Small intestine (tissue), 7 donors: ENCODE results near the gene EFR3B. TPM values are rescaled to one million over a fixed set of nuclear protein-coding genes. Genes with fewer than 3 reads are reported as not detected.
"Not testable (repeated sequence)": the region's sequence is repeated elsewhere in the genome, so short reads cannot be mapped to it uniquely, and the experiment has no call there.

Experiments
- DNase-seq, 2 donors: peaks; one replicate each; pipeline versions ENCODE4 v3.0.0 to v3.0.0-alpha.2; 2013
- FAIRE-seq: peaks from 2 replicates; lab custom pipeline; 2012; peaks lifted over from hg19 to GRCh38; lab: Jason Lieb, UNC
- H3K27ac ChIP-seq, 3 donors: one replicate each; pipeline ENCODE4 v1.5.1; 2013; ENCODE audit warnings: low read length in 2 of 3, mild to moderate bottlenecking in 2 of 3, control low read depth in 1 of 3, inconsistent platforms in 1 of 3, low read depth in 1 of 3, moderate library complexity in 1 of 3
- H3K27me3 ChIP-seq, 3 donors: one replicate each; pipeline ENCODE4 v1.6.1; 2013; ENCODE audit warnings: low read length in 3 of 3, inconsistent platforms in 1 of 3; ENCODE audit not compliant: control insufficient read depth in 3 of 3, insufficient read depth in 3 of 3
- H3K36me3 ChIP-seq, 3 donors: one replicate each; pipeline ENCODE4 v1.6.1; 2013; ENCODE audit warnings: low read length in 3 of 3, inconsistent platforms in 1 of 3, low read depth in 1 of 3, mild to moderate bottlenecking in 1 of 3, moderate library complexity in 1 of 3; ENCODE audit not compliant: control insufficient read depth in 3 of 3, insufficient read depth in 2 of 3
- H3K4me1 ChIP-seq, 3 donors: one replicate each; pipeline ENCODE4 v1.6.1; 2013; ENCODE audit warnings: low read length in 2 of 3, inconsistent platforms in 1 of 3, low read depth in 1 of 3, mild to moderate bottlenecking in 1 of 3, moderate library complexity in 1 of 3; ENCODE audit not compliant: control insufficient read depth in 3 of 3, insufficient read depth in 2 of 3
- H3K4me3 ChIP-seq, 3 donors: one replicate each; pipeline ENCODE4 v1.5.1; 2013; ENCODE audit warnings: low read length in 3 of 3, control low read depth in 1 of 3, inconsistent platforms in 1 of 3, low read depth in 1 of 3, mild to moderate bottlenecking in 1 of 3, moderate library complexity in 1 of 3
- H3K9me3 ChIP-seq, 2 donors: one replicate each; pipeline ENCODE4 v1.6.1; 2013; ENCODE audit warnings: low read depth in 1 of 2, low read length in 1 of 2; ENCODE audit not compliant: control insufficient read depth in 2 of 2, insufficient read depth in 1 of 2
- WGBS, 3 donors: extraction: QIAGEN DNeasy Blood & Tissue Kit; methylation state at CpG; one replicate each; pipeline ENCODE4 v1.1.7; 2013; 5-methylcytosine and 5-hydroxymethylcytosine counted together
- polyA plus RNA-seq, 4 donors: library from polyadenylated mRNA; stranded (reverse) in 3 of 4; unstranded in 1 of 4; fragments of 200-250 nt in 3 of 4; fragments of 120-200 nt in 1 of 4; gene quantifications; one replicate each; pipeline versions ENCODE4 v1.2.1 to v1.2.3, GENCODE V29; 2013
- donor health status: healthy with polysubstance abuse.
- donor health status: control.
- donor health status: control.
- donor health status: Bipolar disorder and iron deficiency.
- donor health status: healthy.

Gene EFR3B
- polyA plus RNA-seq, 4 donors, result 0.88 to 3.0 TPM; not detected in 2

GRCh38 chr2:25127071-25127470 lies 85.2 kb downstream of the EFR3B start:
- 86 to 95% (median 92%) methylated on average over 2 to 3 of the region's 3 CpGs for WGBS, 3 donors
- H3K36me3 ChIP-seq, H3K4me1 ChIP-seq, H3K27ac ChIP-seq, H3K27me3 ChIP-seq, DNase-seq, FAIRE-seq, H3K9me3 ChIP-seq, H3K4me3 ChIP-seq: not testable (repeated sequence)

- H3K4me1 ChIP-seq, result peaks cover 0 to 11% (median 0%) of the 10 kb centered on the region in 3 donors
- no peak for FAIRE-seq
Measured at GRCh38 chr2:25127646-25128045, 85.8 kb downstream of the EFR3B start.

GRCh38 chr2:25129901-25130520 lies 88.1 kb downstream of the EFR3B start:
- Histone ChIP-seq H3K36me3 (peaks cover 0 to 7% (median 0%) of the 10 kb centered on the region in 3 donors), H3K9me3 (no peaks in the 10 kb centered on the region), H3K4me1 (peaks cover 0 to 20% (median 0%) of the 10 kb centered on the region in 3 donors), H3K27ac (no peak overlapping the region), H3K4me3 (no peak overlapping the region), H3K27me3 (peaks cover 0 to 5% (median 0%) of the 10 kb centered on the region in 3 donors)
- WGBS, 3 donors, result 81 to 89% (median 81%) methylated on average over 15 of the region's 15 CpGs
- no peak for FAIRE-seq
- peak in 1 of 2 donors; percentile 7 for DNase-seq

More at GRCh38 chr2:25127646-25128045, 85.8 kb downstream of the EFR3B start:
- no peak overlapping the region for H3K4me3 ChIP-seq
- H3K27ac ChIP-seq, result no peak overlapping the region
- no peaks in the 10 kb centered on the region for H3K27me3 ChIP-seq
- DNase-seq, result no peak
- no peaks in the 10 kb centered on the region for H3K36me3 ChIP-seq
- 72 to 81% (median 79%) methylated on average over 5 of the region's 5 CpGs for WGBS, 3 donors
- H3K9me3 ChIP-seq, result no peaks in the 10 kb centered on the region

GRCh38 chr2:25131253-25131566 lies 89.3 kb downstream of the EFR3B start:
- WGBS, 3 donors, result 57 to 63% (median 62%) methylated on average over 24 of the region's 24 CpGs
- H3K4me1 ChIP-seq, result peaks cover 0 to 20% (median 0%) of the 10 kb centered on the region in 3 donors
- H3K27ac ChIP-seq, result peak overlapping the region in 1 of 3 donors; percentile 73
- no peak for FAIRE-seq
- peaks cover 0 to 5% (median 0%) of the 10 kb centered on the region in 3 donors for H3K27me3 ChIP-seq
- DNase-seq, result no peak
- H3K9me3 ChIP-seq, result no peaks in the 10 kb centered on the region
- peak overlapping the region in 1 of 3 donors; percentile 33 for H3K4me3 ChIP-seq
- H3K36me3 ChIP-seq, result peaks cover 0 to 12% (median 0%) of the 10 kb centered on the region in 3 donors

- peak overlapping the region in 2 of 3 donors; percentile 33 to 37 for H3K4me3 ChIP-seq
- 0 to 14% (median 4%) methylated on average over 30 to 53 of the region's 53 CpGs for WGBS, 3 donors
- peaks cover 0 to 13% (median 0%) of the 10 kb centered on the region in 3 donors for H3K36me3 ChIP-seq
- H3K4me1 ChIP-seq, result peaks cover 0 to 20% (median 0%) of the 10 kb centered on the region in 3 donors
- peaks cover 0 to 5% (median 0%) of the 10 kb centered on the region in 3 donors for H3K27me3 ChIP-seq
- DNase-seq, result peak; percentile 64 to 91
- no peak for FAIRE-seq
- no peaks in the 10 kb centered on the region for H3K9me3 ChIP-seq
- peak overlapping the region in 1 of 3 donors; percentile 73 for H3K27ac ChIP-seq
Measured at GRCh38 chr2:25131567-25132298, 89.9 kb downstream of the EFR3B start.

- no peak for DNase-seq
- H3K4me3 ChIP-seq, result peak overlapping the region in 1 of 3 donors; percentile 22
- H3K9me3 ChIP-seq, result no peaks in the 10 kb centered on the region
- FAIRE-seq, result no peak
- H3K4me1 ChIP-seq, result peaks cover 0 to 20% (median 0%) of the 10 kb centered on the region in 3 donors
- H3K36me3 ChIP-seq, result peaks cover 0 to 18% (median 0%) of the 10 kb centered on the region in 3 donors
- H3K27me3 ChIP-seq, result peaks cover 0 to 7% (median 0%) of the 10 kb centered on the region in 3 donors
- 0 to 50% (median 36%) methylated on average over 4 to 9 of the region's 9 CpGs for WGBS, 3 donors
- H3K27ac ChIP-seq, result peak overlapping the region in 1 of 3 donors; percentile 68
Measured at GRCh38 chr2:25132299-25132635, 90.4 kb downstream of the EFR3B start.

GRCh38 chr2:25132693-25133092 lies 90.8 kb downstream of the EFR3B start:
- H3K4me3 ChIP-seq, result peak overlapping the region in 1 of 3 donors; percentile 3
- peaks cover 0 to 7% (median 0%) of the 10 kb centered on the region in 3 donors for H3K27me3 ChIP-seq
- WGBS, 3 donors, result 80 to 92% (median 85%) methylated on average over 11 to 13 of the region's 13 CpGs
- H3K9me3 ChIP-seq, result no peaks in the 10 kb centered on the region
- H3K4me1 ChIP-seq, result peaks cover 0 to 20% (median 0%) of the 10 kb centered on the region in 3 donors
- DNase-seq (no peak), FAIRE-seq (no peak)
- H3K36me3 ChIP-seq, result peaks cover 0 to 21% (median 0%) of the 10 kb centered on the region in 3 donors
- peak overlapping the region in 1 of 3 donors; percentile 68 for H3K27ac ChIP-seq

- not testable (repeated sequence) for H3K4me3 ChIP-seq, DNase-seq, H3K27ac ChIP-seq, H3K9me3 ChIP-seq, H3K4me1 ChIP-seq, FAIRE-seq, H3K27me3 ChIP-seq
- H3K36me3 ChIP-seq, result peaks cover 0 to 41% (median 0%) of the 10 kb centered on the region in 3 donors
- WGBS, 3 donors, result 74 to 81% (median 77%) methylated on average over 4 of the region's 4 CpGs
Measured at GRCh38 chr2:25140535-25140934, 98.7 kb downstream of the EFR3B start.
